ELR (cell line): ENCODE measurements around the gene STK25.
"Not testable (repeated sequence)": the region's sequence is repeated elsewhere in the genome, so short reads cannot be mapped to it uniquely, and the experiment has no call there.

ENCODE experiments used
- DNase-seq: peaks from one replicate; pipeline ENCODE4 v3.0.0-alpha.2; 2015; ENCODE audit warnings: low read depth

The STK25 gene

GRCh38 chr2:241463276-241464135 lies 44.9 kb downstream of the STK25 start:
- no peak for DNase-seq

GRCh38 chr2:241461693-241462677 lies 46.4 kb downstream of the STK25 start:
- no peak for DNase-seq

- no peak for DNase-seq
Measured at GRCh38 chr2:241460631-241461030, 47.8 kb downstream of the STK25 start.

- DNase-seq = no peak
Measured at GRCh38 chr2:241459520-241459919, 48.9 kb downstream of the STK25 start.

- no peak for DNase-seq
Measured at GRCh38 chr2:241458687-241459086, 49.7 kb downstream of the STK25 start.

- no peak for DNase-seq
Measured at GRCh38 chr2:241456546-241456945, 51.8 kb downstream of the STK25 start.

- DNase-seq = no peak
Measured at GRCh38 chr2:241454837-241455485, 53.4 kb downstream of the STK25 start.

- DNase-seq = not testable (repeated sequence)
Measured at GRCh38 chr2:241453919-241454318, 54.5 kb downstream of the STK25 start.

GRCh38 chr2:241451840-241452506 lies 56.4 kb downstream of the STK25 start:
- no peak for DNase-seq

- DNase-seq = not testable (repeated sequence)
Measured at GRCh38 chr2:241450092-241450491, 58.3 kb downstream of the STK25 start.

GRCh38 chr2:241445426-241445825 lies 63.0 kb downstream of the STK25 start:
- DNase-seq = no peak

GRCh38 chr2:241443486-241444223 lies 64.7 kb downstream of the STK25 start:
- DNase-seq = peak; percentile 65
